Adipocyte (in vitro differentiated cells): ENCODE results near the gene NUMBL.

Source experiments
- DNase-seq: peaks from one replicate; pipeline ENCODE4 v3.0.0-alpha.2; 2015; ENCODE audit warnings: low read depth
- H3K27me3 ChIP-seq: replicated peaks from 2 replicates; pipeline ENCODE4 v1.7.0; 2013; ENCODE audit warnings: mild to moderate bottlenecking, low read length, moderate library complexity; ENCODE audit not compliant: control insufficient read depth, insufficient read depth
- H3K36me3 ChIP-seq: 2 replicates; pipeline ENCODE4 v1.7.0; 2013; ENCODE audit warnings: low read length, mild to moderate bottlenecking, moderate library complexity; ENCODE audit not compliant: control insufficient read depth, insufficient read depth, severe bottlenecking
- H3K4me1 ChIP-seq: 2 replicates; pipeline ENCODE4 v1.7.0; 2013; ENCODE audit warnings: mild to moderate bottlenecking, low read length, moderate library complexity; ENCODE audit not compliant: control insufficient read depth, insufficient read depth
- H3K4me3 ChIP-seq: 2 replicates; pipeline ENCODE4 v1.7.0; 2013; ENCODE audit warnings: mild to moderate bottlenecking, low read length, moderate library complexity
- H3K9ac ChIP-seq: 2 replicates; pipeline ENCODE4 v1.7.0; 2013; ENCODE audit warnings: mild to moderate bottlenecking, low read length, moderate library complexity
- H3K9me3 ChIP-seq: 2 replicates; pipeline ENCODE4 v1.7.0; 2013; ENCODE audit warnings: mild to moderate bottlenecking, low read length, moderate library complexity; ENCODE audit not compliant: control insufficient read depth

NUMBL gene

GRCh38 chr19:40623403-40624251, 66.8 kb downstream of the NUMBL start:
- Histone ChIP-seq H3K9ac (no peak overlapping the region), H3K9me3 (no peaks in the 10 kb centered on the region), H3K27me3 (no peaks in the 10 kb centered on the region), H3K4me1 (no peaks in the 10 kb centered on the region), H3K36me3 (peaks cover 7% of the 10 kb centered on the region), H3K4me3 (no peak overlapping the region)
- DNase-seq = no peak

- Histone ChIP-seq H3K4me3 (no peak overlapping the region), H3K9me3 (no peaks in the 10 kb centered on the region), H3K4me1 (no peaks in the 10 kb centered on the region), H3K36me3 (peaks cover 7% of the 10 kb centered on the region), H3K27me3 (no peaks in the 10 kb centered on the region), H3K9ac (no peak overlapping the region)
- no peak for DNase-seq
These were observed 67.7 kb downstream of the NUMBL start for GRCh38 chr19:40622773-40623075.

- H3K4me1 ChIP-seq = no peaks in the 10 kb centered on the region
- H3K9ac ChIP-seq = no peak overlapping the region
- H3K36me3 ChIP-seq = peaks cover 7% of the 10 kb centered on the region
- no peak for DNase-seq
- no peaks in the 10 kb centered on the region for H3K9me3 ChIP-seq
- no peak overlapping the region for H3K4me3 ChIP-seq
- H3K27me3 ChIP-seq = no peaks in the 10 kb centered on the region
These were observed 68.3 kb downstream of the NUMBL start for GRCh38 chr19:40621966-40622772.

GRCh38 chr19:40621283-40621682, 69.2 kb downstream of the NUMBL start:
- Histone ChIP-seq H3K9me3 (no peaks in the 10 kb centered on the region), H3K27me3 (no peaks in the 10 kb centered on the region), H3K36me3 (peaks cover 7% of the 10 kb centered on the region), H3K4me3 (no peak overlapping the region), H3K4me1 (no peaks in the 10 kb centered on the region), H3K9ac (no peak overlapping the region)
- DNase-seq = no peak

- Histone ChIP-seq H3K36me3 (peaks cover 7% of the 10 kb centered on the region), H3K4me1 (no peaks in the 10 kb centered on the region), H3K9ac (no peak overlapping the region), H3K27me3 (no peaks in the 10 kb centered on the region), H3K4me3 (no peak overlapping the region), H3K9me3 (no peaks in the 10 kb centered on the region)
- no peak for DNase-seq
These were observed 70.3 kb downstream of the NUMBL start for GRCh38 chr19:40620161-40620485.

GRCh38 chr19:40619333-40620160, 70.9 kb downstream of the NUMBL start:
- H3K4me3 ChIP-seq = no peak overlapping the region
- peaks cover 7% of the 10 kb centered on the region for H3K36me3 ChIP-seq
- H3K9ac ChIP-seq = no peak overlapping the region
- no peaks in the 10 kb centered on the region for H3K9me3 ChIP-seq
- H3K27me3 ChIP-seq = no peaks in the 10 kb centered on the region
- no peak for DNase-seq
- no peaks in the 10 kb centered on the region for H3K4me1 ChIP-seq

GRCh38 chr19:40617961-40618360, 72.5 kb downstream of the NUMBL start:
- peaks cover 7% of the 10 kb centered on the region for H3K36me3 ChIP-seq
- H3K9me3 ChIP-seq = no peaks in the 10 kb centered on the region
- H3K9ac ChIP-seq = no peak overlapping the region
- H3K27me3 ChIP-seq = no peaks in the 10 kb centered on the region
- H3K4me1 ChIP-seq = no peaks in the 10 kb centered on the region
- H3K4me3 ChIP-seq = no peak overlapping the region
- no peak for DNase-seq

- H3K9ac ChIP-seq = no peak overlapping the region
- H3K4me3 ChIP-seq = no peak overlapping the region
- H3K27me3 ChIP-seq = no peaks in the 10 kb centered on the region
- H3K9me3 ChIP-seq = no peaks in the 10 kb centered on the region
- no peak for DNase-seq
- H3K36me3 ChIP-seq = peaks cover 7% of the 10 kb centered on the region
- no peaks in the 10 kb centered on the region for H3K4me1 ChIP-seq
These were observed 73.5 kb downstream of the NUMBL start for GRCh38 chr19:40616941-40617340.

- Histone ChIP-seq H3K4me3 (no peak overlapping the region), H3K27me3 (no peaks in the 10 kb centered on the region), H3K9ac (no peak overlapping the region), H3K4me1 (no peaks in the 10 kb centered on the region), H3K9me3 (no peaks in the 10 kb centered on the region), H3K36me3 (peaks cover 7% of the 10 kb centered on the region)
- no peak for DNase-seq
These were observed 74.3 kb downstream of the NUMBL start for GRCh38 chr19:40616178-40616577.
